PC-3 (cell line): ENCODE data around the gene CNIH4. TPM values are rescaled to one million over a fixed set of nuclear protein-coding genes. Genes with fewer than 3 reads are reported as not detected.
A peak's percentile ranks its signal among the peaks of the same experiment; 100 is the strongest.

Experiments used
- ATAC-seq: fragments of 200-7000 bp; cut with Tn5 transposase; 2 replicates; pipeline ENCODE4 v1.9.1; 2020; ENCODE audit warnings: mild to moderate bottlenecking, moderate library complexity
- BruUV-seq: library from RNA; stranded (reverse); fragments of 400-500 nt; replicated peaks from 2 replicates; lab custom pipeline; 2021; lab: Mats Ljungman, UMichigan
- CTCF ChIA-PET: fragments of 300-600 bp; sonication (Branson Sonifier 250); formaldehyde crosslinking; loops from one replicate; lab custom pipeline; 2022; ENCODE audit warnings: antibody characterized with exemption; lab: Charles Lee
- POLR2A ChIA-PET: fragments of 300-600 bp; sonication (Branson Sonifier 250); formaldehyde crosslinking; loops from one replicate; lab custom pipeline; 2022; ENCODE audit warnings: antibody characterized with exemption; ENCODE audit not compliant: unreplicated experiment; lab: Charles Lee
- DNase-seq: peaks from one replicate; pipeline ENCODE4 v3.0.0-alpha.2; 2015
- H2AFZ ChIP-seq: fragments of 300-600 bp; sonication (generic); 2 replicates; pipeline ENCODE4 v1.6.0; 2016; ENCODE audit warnings: antibody characterized with exemption, low read length
- H3F3A ChIP-seq: fragments of 300-600 bp; sonication (generic); one replicate; pipeline ENCODE4 v1.6.0; 2017; ENCODE audit warnings: antibody characterized with exemption, low read length, control low read depth, mild to moderate bottlenecking; ENCODE audit not compliant: unreplicated experiment
- H3K27ac ChIP-seq: fragments of 300-600 bp; sonication (generic); 2 replicates; pipeline ENCODE4 v1.5.1; 2016; ENCODE audit warnings: mild to moderate bottlenecking, low read length
- H3K27me3 ChIP-seq: fragments of 300-600 bp; sonication (generic); 2 replicates; pipeline ENCODE4 v1.6.1; 2016; ENCODE audit warnings: low read length, mixed read lengths
- H3K36me3 ChIP-seq: fragments of 300-600 bp; sonication (generic); 2 replicates; pipeline ENCODE4 v1.6.1; 2016; ENCODE audit warnings: low read depth, mixed run types, low read length, mixed read lengths
- H3K4me1 ChIP-seq: fragments of 300-600 bp; sonication (generic); 2 replicates; pipeline ENCODE4 v1.5.1; 2016; ENCODE audit warnings: low read length; ENCODE audit not compliant: insufficient read depth
- H3K4me2 ChIP-seq: fragments of 300-600 bp; sonication (generic); 2 replicates; pipeline ENCODE4 v1.6.0; 2016; ENCODE audit warnings: low read length
- H3K4me3 ChIP-seq: fragments of 300-600 bp; sonication (generic); 2 replicates; pipeline ENCODE4 v1.5.1; 2016; ENCODE audit warnings: mild to moderate bottlenecking, low read length, mixed read lengths
- H3K79me2 ChIP-seq: fragments of 300-600 bp; sonication (generic); 2 replicates; pipeline ENCODE4 v1.6.1; 2017; ENCODE audit warnings: low read length, mixed read lengths
- H3K9ac ChIP-seq: fragments of 300-600 bp; sonication (generic); 2 replicates; pipeline ENCODE4 v1.6.0; 2016; ENCODE audit warnings: mild to moderate bottlenecking, low read length
- H3K9me2 ChIP-seq: fragments of 300-600 bp; sonication (generic); replicated peaks from 2 replicates; pipeline ENCODE4 v1.6.1; 2016; ENCODE audit warnings: mixed run types, low read length, mixed read lengths
- H3K9me3 ChIP-seq: fragments of 300-600 bp; sonication (generic); 2 replicates; pipeline ENCODE4 v1.6.1; 2016; ENCODE audit warnings: low read length, mixed read lengths
- H4K20me1 ChIP-seq: fragments of 300-600 bp; sonication (generic); 2 replicates; pipeline ENCODE4 v1.6.1; 2016; ENCODE audit warnings: low read length, mixed read lengths
- EZH2 ChIP-seq: fragments of 300-600 bp; sonication (generic); IDR thresholded peaks from one replicate; pipeline ENCODE4 v1.6.1; 2017; ENCODE audit warnings: antibody characterized with exemption, mild to moderate bottlenecking, low read length; ENCODE audit not compliant: unreplicated experiment
- EZH2phosphoT487 ChIP-seq: fragments of 300-600 bp; sonication (generic); IDR thresholded peaks from 2 replicates; pipeline ENCODE4 v1.6.1; 2018; ENCODE audit warnings: mild to moderate bottlenecking, antibody characterized with exemption, low read length, borderline replicate concordance
- intact Hi-C: fragments of 100-400 bp; cut with micrococcal nuclease; formaldehyde crosslinking; loops from 2 replicates; pipeline ENCODE4 v1.9.0; 2023
- total RNA-seq: library from RNA; depleted of rRNA; stranded (reverse); fragments of >200 nt; gene quantifications from 2 replicates; pipeline ENCODE4 v1.2.3, GENCODE V29; 2014
- TF ChIP-seq, protein P1 (sequence below): fragments of 300-600 bp; sonication (generic); conservative IDR thresholded peaks from 2 replicates; pipeline ENCODE4 v1.5.1; 2017; ENCODE audit warnings: antibody characterized with exemption, low read depth, mild to moderate bottlenecking, low read length

The CNIH4 gene
- total RNA-seq, 1 experiment from 2014 or later = 89.9 TPM

- POLR2A ChIA-PET = no interaction called here
- H3K36me3 ChIP-seq = peaks cover 78% of the 10 kb centered on the region
Measured at GRCh38 chr1:224392411-224393249, 36.0 kb downstream of the CNIH4 start.

DNA sequence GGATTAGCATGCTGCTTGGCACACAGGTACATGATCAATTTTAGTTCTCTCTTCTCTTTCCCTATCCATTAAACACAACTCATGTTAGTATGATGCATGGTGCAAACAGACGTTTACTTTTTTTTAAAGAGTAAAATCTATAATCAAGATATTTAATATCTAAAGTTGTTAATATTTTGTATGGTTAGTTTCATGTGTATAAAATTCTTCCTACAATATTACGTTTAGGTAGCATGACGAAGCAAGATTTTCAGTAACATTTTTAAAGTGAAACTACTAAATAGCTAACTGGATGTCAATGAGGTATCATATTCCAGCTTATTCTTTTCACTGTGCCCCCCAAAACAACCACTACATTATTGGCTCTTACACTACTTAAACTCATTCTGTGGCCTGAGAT lies 36.6 kb downstream of the CNIH4 start:
- H3K27ac ChIP-seq = no peak overlapping the region
- no peak overlapping the region for H3K4me2 ChIP-seq
- TF ChIP-seq, protein P1, sequence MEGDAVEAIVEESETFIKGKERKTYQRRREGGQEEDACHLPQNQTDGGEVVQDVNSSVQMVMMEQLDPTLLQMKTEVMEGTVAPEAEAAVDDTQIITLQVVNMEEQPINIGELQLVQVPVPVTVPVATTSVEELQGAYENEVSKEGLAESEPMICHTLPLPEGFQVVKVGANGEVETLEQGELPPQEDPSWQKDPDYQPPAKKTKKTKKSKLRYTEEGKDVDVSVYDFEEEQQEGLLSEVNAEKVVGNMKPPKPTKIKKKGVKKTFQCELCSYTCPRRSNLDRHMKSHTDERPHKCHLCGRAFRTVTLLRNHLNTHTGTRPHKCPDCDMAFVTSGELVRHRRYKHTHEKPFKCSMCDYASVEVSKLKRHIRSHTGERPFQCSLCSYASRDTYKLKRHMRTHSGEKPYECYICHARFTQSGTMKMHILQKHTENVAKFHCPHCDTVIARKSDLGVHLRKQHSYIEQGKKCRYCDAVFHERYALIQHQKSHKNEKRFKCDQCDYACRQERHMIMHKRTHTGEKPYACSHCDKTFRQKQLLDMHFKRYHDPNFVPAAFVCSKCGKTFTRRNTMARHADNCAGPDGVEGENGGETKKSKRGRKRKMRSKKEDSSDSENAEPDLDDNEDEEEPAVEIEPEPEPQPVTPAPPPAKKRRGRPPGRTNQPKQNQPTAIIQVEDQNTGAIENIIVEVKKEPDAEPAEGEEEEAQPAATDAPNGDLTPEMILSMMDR = no peak
- no peak for TF ChIP-seq EZH2
- TF ChIP-seq EZH2phosphoT487 = no peak
- no TSS peak for BruUV-seq
- no peak overlapping the region for H3K4me3 ChIP-seq
- H3K9ac ChIP-seq = no peak overlapping the region
- H3F3A ChIP-seq = no peaks in the 10 kb centered on the region
- H3K9me2 ChIP-seq = no peaks in the 10 kb centered on the region
- ChIA-PET POLR2A (no interaction called here), CTCF (no interaction called here)
- DNase-seq = no peak
- intact Hi-C loops = no loop called here
- no peaks in the 10 kb centered on the region for H3K27me3 ChIP-seq
- no peak for ATAC-seq
- peaks cover 77% of the 10 kb centered on the region for H3K36me3 ChIP-seq
- no peaks in the 10 kb centered on the region for H3K79me2 ChIP-seq
- no peaks in the 10 kb centered on the region for H4K20me1 ChIP-seq
- H3K9me3 ChIP-seq = no peaks in the 10 kb centered on the region
- no peak overlapping the region for H2AFZ ChIP-seq
- H3K4me1 ChIP-seq = no peaks in the 10 kb centered on the region

More at GRCh38 chr1:224392411-224393249, 36.0 kb downstream of the CNIH4 start:
- Histone ChIP-seq H2AFZ (no peak overlapping the region), H3K4me3 (no peak overlapping the region), H3K27me3 (no peaks in the 10 kb centered on the region), H3K4me2 (no peak overlapping the region), H3F3A (no peaks in the 10 kb centered on the region), H3K27ac (no peak overlapping the region), H4K20me1 (no peaks in the 10 kb centered on the region), H3K4me1 (no peaks in the 10 kb centered on the region), H3K9me2 (no peaks in the 10 kb centered on the region), H3K9me3 (no peaks in the 10 kb centered on the region), H3K9ac (no peak overlapping the region), H3K79me2 (no peaks in the 10 kb centered on the region)
- TF ChIP-seq EZH2 (no peak), EZH2phosphoT487 (no peak)
- TF ChIP-seq, protein P1 = no peak
- no peak for ATAC-seq
- no peak for DNase-seq
- no TSS peak for BruUV-seq
- intact Hi-C loops = no loop called here
- CTCF ChIA-PET = no interaction called here

GRCh38 chr1:224399887-224400286 lies 43.2 kb downstream of the CNIH4 start:
- Histone ChIP-seq H3K4me1 (no peaks in the 10 kb centered on the region), H3K9me2 (no peaks in the 10 kb centered on the region), H3F3A (no peaks in the 10 kb centered on the region), H3K9me3 (no peaks in the 10 kb centered on the region), H3K79me2 (no peaks in the 10 kb centered on the region), H3K27me3 (no peaks in the 10 kb centered on the region), H2AFZ (no peak overlapping the region), H3K4me3 (no peak overlapping the region), H3K36me3 (peaks cover 70% of the 10 kb centered on the region), H4K20me1 (no peaks in the 10 kb centered on the region), H3K27ac (no peak overlapping the region), H3K9ac (no peak overlapping the region), H3K4me2 (no peak overlapping the region)
- ChIA-PET CTCF (interaction anchor here (1.0 kb wide), 1 partner anchor 57 kb away, joined by 3 read pairs; no protein-coding TSS in a partner anchor), POLR2A (no interaction called here)
- intact Hi-C loops = loop anchor here (10.0 kb wide), 1 partner anchor 55 kb away; no protein-coding TSS in a partner anchor
- no TSS peak for BruUV-seq
- no peak for DNase-seq
- peak; percentile 84 for ATAC-seq
- TF ChIP-seq EZH2 (no peak), EZH2phosphoT487 (no peak)
- TF ChIP-seq, protein P1 = no peak
